ENCODE data around the gene KCTD17.
"Not testable (repeated sequence)": the region's sequence is repeated elsewhere in the genome, so short reads cannot be mapped to it uniquely, and the experiment has no call there.

KCTD17 gene

GRCh38 chr22:37061611-37062375 is 10.3 kb downstream of the KCTD17 start:
- DNase-seq = no peak

GRCh38 chr22:37062376-37062675 is 10.8 kb downstream of the KCTD17 start:
- no peak for DNase-seq

- no peak for DNase-seq
Measured at GRCh38 chr22:37062702-37063381, 11.3 kb downstream of the KCTD17 start.

GRCh38 chr22:37063431-37064420 is 12.2 kb downstream of the KCTD17 start:
- DNase-seq = no peak

- no peak for DNase-seq
Measured at GRCh38 chr22:37064553-37064952, 13.0 kb downstream of the KCTD17 start.

- DNase-seq = no peak
Measured at GRCh38 chr22:37065180-37065579, 13.6 kb downstream of the KCTD17 start.

- DNase-seq = no peak
Measured at GRCh38 chr22:37065961-37066360, 14.4 kb downstream of the KCTD17 start.

- DNase-seq = no peak
Measured at GRCh38 chr22:37067428-37067827, 15.9 kb downstream of the KCTD17 start.

GRCh38 chr22:37068859-37069258 is 17.3 kb downstream of the KCTD17 start:
- DNase-seq = no peak

- no peak for DNase-seq
Measured at GRCh38 chr22:37069319-37069718, 17.8 kb downstream of the KCTD17 start.

- no peak for DNase-seq
Measured at GRCh38 chr22:37069719-37070118, 18.2 kb downstream of the KCTD17 start.

- no peak for DNase-seq
Measured at GRCh38 chr22:37070334-37070733, 18.8 kb downstream of the KCTD17 start.

GRCh38 chr22:37070744-37071143 is 19.2 kb downstream of the KCTD17 start:
- DNase-seq = no peak

- DNase-seq = not testable (repeated sequence)
Measured at GRCh38 chr22:37071850-37072592, 20.5 kb downstream of the KCTD17 start.

GRCh38 chr22:37072673-37073072 is 21.1 kb downstream of the KCTD17 start:
- DNase-seq = no peak

- no peak for DNase-seq
Measured at GRCh38 chr22:37074537-37074936, 23.0 kb downstream of the KCTD17 start.

- DNase-seq = no peak
Measured at GRCh38 chr22:37075046-37075445, 23.5 kb downstream of the KCTD17 start.

- DNase-seq = no peak
Measured at GRCh38 chr22:37075822-37076433, 24.4 kb downstream of the KCTD17 start.

- DNase-seq = peak; percentile 77
Measured at GRCh38 chr22:37077802-37078448, 26.4 kb downstream of the KCTD17 start.

- DNase-seq = no peak
Measured at GRCh38 chr22:37079158-37079557, 27.6 kb downstream of the KCTD17 start.

- DNase-seq = peak; percentile 67
Measured at GRCh38 chr22:37079668-37080171, 28.2 kb downstream of the KCTD17 start.

Data from islet precursor cell (in vitro differentiated cells).